Transverse colon (tissue), 4 donors: ENCODE data around the gene TRIM33.

Experiments used
- POLR2A ChIP-seq: fragments of 450-650 bp; IDR thresholded peaks from one replicate; pipeline ENCODE4 v1.6.1; 2016; ENCODE audit warnings: antibody characterized with exemption, mild to moderate bottlenecking, moderate library complexity
- POLR2AphosphoS5 ChIP-seq, 3 donors: sonication (generic); formaldehyde crosslinking; IDR thresholded peaks; one replicate each; pipeline ENCODE4 v1.6.1; 2016; ENCODE audit warnings: antibody characterized with exemption in 3 of 3
- TF ChIP-seq, protein P1 (sequence below), 5 experiments: fragments of 200-600 bp in 3 of 5; fragments of 450-650 bp in 2 of 5; sonication (generic) in 3 of 5; IDR thresholded peaks; 1 replicate in 2 of 5; 2 replicates in 3 of 5; pipeline ENCODE4 v1.5.1; 2016 to 2017; ENCODE audit warnings: antibody characterized with exemption in 5 of 5, inconsistent platforms in 3 of 5, mild to moderate bottlenecking in 2 of 5, moderate library complexity in 1 of 5

DNA sequence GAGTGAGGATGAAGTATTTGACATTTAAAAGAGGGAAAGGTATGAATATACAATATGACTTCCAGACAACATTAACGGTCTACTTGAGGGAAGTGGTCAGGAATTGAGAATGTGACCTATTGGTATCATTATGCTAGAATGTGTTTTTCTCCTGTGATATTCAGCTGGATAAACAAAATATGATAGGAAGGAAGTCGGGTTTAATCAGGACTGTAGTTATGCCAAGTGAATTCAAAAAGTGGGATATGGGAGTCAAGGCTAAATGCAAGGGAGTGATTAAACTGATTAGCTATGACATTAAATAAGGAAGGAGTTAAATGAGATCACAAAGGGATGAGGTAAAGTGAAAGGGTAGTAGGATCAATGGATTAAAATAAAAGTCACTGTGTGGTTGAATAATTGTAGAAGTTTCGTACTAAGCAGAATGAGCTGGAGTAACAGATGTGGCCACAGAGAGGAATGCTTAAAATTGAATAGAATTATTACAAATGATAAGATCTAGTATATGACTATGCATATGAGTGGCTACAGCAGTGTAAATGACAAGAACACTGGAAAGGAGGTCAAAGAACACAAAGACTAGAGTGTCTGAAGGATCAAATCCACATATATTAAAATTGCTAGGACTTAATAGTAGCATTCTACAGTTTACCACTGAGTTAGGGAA lies 62.5 kb downstream of the TRIM33 start:
- TF ChIP-seq, protein P1, sequence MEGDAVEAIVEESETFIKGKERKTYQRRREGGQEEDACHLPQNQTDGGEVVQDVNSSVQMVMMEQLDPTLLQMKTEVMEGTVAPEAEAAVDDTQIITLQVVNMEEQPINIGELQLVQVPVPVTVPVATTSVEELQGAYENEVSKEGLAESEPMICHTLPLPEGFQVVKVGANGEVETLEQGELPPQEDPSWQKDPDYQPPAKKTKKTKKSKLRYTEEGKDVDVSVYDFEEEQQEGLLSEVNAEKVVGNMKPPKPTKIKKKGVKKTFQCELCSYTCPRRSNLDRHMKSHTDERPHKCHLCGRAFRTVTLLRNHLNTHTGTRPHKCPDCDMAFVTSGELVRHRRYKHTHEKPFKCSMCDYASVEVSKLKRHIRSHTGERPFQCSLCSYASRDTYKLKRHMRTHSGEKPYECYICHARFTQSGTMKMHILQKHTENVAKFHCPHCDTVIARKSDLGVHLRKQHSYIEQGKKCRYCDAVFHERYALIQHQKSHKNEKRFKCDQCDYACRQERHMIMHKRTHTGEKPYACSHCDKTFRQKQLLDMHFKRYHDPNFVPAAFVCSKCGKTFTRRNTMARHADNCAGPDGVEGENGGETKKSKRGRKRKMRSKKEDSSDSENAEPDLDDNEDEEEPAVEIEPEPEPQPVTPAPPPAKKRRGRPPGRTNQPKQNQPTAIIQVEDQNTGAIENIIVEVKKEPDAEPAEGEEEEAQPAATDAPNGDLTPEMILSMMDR (IDR thresholded peaks at IDR 0.05), result no peak
- TF ChIP-seq POLR2AphosphoS5 (IDR thresholded peaks at IDR 0.05) (no peak), POLR2A (no peak)
